Measurements from ENCODE around the gene SVOPL.
"Not testable (repeated sequence)": the region's sequence is repeated elsewhere in the genome, so short reads cannot be mapped to it uniquely, and the experiment has no call there.

Gene SVOPL, protein sequence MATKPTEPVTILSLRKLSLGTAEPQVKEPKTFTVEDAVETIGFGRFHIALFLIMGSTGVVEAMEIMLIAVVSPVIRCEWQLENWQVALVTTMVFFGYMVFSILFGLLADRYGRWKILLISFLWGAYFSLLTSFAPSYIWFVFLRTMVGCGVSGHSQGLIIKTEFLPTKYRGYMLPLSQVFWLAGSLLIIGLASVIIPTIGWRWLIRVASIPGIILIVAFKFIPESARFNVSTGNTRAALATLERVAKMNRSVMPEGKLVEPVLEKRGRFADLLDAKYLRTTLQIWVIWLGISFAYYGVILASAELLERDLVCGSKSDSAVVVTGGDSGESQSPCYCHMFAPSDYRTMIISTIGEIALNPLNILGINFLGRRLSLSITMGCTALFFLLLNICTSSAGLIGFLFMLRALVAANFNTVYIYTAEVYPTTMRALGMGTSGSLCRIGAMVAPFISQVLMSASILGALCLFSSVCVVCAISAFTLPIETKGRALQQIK

DNA sequence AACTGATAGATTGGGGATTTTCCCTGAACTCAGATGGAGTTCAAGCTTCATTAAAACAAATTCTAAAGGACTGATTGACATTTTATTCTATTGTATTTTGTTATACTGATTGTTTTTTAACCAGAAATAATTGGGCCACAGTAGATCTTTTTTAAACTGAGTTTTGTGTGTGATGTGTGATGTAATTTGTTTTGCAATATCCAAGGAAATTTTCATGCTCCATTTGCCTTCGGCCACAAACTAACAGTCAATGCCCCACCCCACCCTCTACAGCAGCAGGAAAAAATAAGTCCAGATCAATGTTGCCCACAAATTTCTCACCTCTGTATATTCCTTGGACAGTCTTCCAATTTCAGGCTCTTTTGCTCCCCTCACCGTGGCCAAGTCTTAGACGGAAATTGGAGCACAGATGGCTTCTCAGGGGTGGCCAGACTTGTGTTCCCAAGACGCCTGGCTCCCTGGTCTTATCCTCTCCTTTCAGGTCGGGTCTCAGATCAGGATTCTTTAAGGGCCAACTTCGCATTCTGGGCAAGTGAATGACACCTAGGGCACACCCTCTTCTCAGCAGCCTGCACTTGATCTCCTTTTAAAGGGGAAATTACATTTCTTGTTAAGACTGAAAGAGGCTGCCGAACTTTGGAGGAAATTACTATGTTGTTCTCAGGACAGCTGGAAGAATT, at the start of gene SVOPL:
TSS of gene SVOPL (minus strand) at position 506 of the 680 bp plus-strand sequence. CDS start 22,317 bp downstream, outside the sequence.
- no peak for DNase-seq (ENCODE audit: low read depth)

GRCh38 chr7:138750473-138750872, 49.3 kb upstream of the SVOPL start:
- DNase-seq (ENCODE audit: low read depth): no peak

DNA sequence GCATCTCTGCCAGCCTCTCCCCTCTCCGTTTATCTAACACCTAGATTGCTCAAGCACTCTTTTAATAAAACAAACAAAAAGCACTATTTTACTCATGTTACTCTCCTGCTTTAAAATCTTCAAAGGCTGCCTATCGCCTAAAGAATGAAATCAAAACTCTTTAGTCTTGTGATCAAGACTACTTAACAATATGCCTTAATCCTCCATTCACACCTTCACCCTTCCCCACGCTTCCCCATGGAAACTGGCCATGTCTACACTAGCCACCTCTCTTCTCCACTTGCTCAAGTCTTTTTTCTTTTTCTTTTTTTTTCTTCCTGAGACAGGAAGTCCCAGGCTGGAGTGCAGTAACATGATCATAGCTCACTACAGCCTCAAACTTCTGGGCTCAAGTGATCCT, 48.8 kb upstream of the SVOPL start:
- no peak for DNase-seq (ENCODE audit: low read depth)

DNA sequence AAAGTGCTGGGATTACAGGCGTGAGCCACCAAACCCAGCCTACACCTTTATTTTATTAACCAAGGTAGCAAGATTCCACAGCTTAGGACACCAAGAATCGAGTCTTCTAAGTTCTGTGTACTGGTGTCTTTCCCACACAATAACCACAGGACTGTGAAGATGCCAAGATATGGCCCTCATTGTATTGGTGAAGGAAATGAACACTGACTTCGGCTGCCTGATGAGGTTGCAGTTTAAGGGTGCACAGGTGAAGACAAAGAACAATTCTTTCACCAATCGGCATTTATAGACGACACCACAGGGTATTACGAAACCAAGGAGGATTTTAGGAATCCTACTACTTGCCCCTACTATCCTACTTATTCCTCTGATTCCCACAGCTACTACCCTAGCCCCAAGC, 47.5 kb upstream of the SVOPL start:
- no peak for DNase-seq (ENCODE audit: low read depth)

DNA sequence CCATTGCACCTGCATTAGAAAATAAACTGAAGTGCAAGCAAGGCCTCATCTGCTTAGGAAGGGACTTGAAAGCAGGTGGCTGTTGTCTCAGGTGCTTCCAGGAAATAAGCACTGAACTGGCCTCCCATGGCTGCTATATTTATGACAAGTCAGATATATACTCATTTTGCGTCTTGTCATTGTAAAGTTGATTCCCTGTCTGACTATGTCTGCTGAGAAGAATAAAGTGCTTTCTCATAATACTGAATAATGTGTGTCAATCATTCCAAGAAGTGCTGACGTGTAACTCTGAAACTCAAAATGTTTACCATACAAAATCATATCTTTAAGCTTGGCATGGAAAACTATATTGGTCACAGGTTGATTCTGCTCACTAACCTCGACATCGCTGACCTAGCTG, 44.9 kb upstream of the SVOPL start:
- DNase-seq (ENCODE audit: low read depth): no peak

DNA sequence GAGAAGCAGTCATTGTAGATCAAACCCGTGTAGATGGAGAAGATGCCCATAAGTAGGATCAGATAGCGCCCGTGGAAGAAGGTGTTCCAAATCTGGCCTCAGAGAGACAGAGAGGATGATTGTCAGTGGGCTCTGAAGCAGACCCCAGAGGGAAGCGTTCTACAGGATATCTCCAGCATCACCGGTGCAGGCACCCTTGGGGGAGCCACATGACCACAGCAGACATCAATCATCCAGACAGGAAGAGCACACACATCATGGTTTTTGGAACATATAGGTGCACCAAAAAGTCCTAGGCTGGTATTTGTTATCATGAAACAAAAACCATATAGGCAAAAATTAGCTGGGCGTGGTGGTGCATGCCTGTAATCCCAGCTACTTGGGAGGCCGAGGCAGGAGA, 44.0 kb upstream of the SVOPL start:
- no peak for DNase-seq (ENCODE audit: low read depth)

GRCh38 chr7:138741453-138741735, 40.2 kb upstream of the SVOPL start:
- no peak for DNase-seq (ENCODE audit: low read depth)

DNA sequence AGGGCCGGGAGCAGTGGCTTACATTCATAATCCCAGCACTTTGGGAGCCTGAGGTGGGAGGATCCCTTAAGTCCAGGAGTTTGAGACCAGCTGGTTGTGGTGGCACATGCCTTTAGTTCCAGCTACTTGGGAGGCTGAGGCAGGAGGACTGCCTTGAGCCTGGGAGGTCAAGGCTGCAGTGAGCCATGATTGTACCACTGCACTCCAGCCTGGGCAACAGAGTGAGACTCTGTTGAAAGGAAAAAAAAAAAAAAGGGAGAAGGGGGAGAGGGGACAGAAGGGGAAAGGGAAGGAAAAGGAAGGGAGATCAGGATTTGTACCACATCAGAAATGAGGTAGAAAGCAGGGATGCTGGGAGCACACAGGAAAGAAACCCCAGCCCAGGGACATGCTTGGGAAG, 38.7 kb upstream of the SVOPL start:
- no peak for DNase-seq (ENCODE audit: low read depth)

- peak; percentile 67 for DNase-seq (ENCODE audit: low read depth)
Measured at GRCh38 chr7:138738551-138739335, 37.6 kb upstream of the SVOPL start.

- DNase-seq (ENCODE audit: low read depth): no peak
Measured at GRCh38 chr7:138738114-138738513, 37.0 kb upstream of the SVOPL start.

- no peak for DNase-seq (ENCODE audit: low read depth)
Measured at GRCh38 chr7:138735399-138735798, 34.2 kb upstream of the SVOPL start.

DNA sequence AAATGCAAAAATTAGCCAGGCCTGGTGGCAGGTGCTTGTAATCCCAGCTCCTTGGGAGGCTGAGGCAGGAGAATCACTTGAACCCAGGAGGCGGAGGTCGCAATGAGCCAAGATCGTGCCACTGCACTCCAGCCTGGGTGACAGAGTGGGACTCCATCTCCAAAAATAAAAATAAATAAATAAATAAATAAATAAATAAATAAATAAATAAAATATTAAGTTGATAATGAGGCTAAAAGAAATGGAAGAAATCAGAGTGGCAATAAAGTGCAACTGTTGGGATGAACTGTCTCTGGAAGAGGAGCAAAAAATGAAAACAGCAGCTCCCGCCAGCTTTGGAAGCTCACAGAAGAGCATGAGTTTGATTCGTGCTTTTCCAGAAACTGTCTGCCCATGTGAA, 30.6 kb upstream of the SVOPL start:
- DNase-seq (ENCODE audit: low read depth): not testable (repeated sequence)

- DNase-seq (ENCODE audit: low read depth): no peak
Measured at GRCh38 chr7:138729444-138729843, 28.3 kb upstream of the SVOPL start.

- no peak for DNase-seq (ENCODE audit: low read depth)
Measured at GRCh38 chr7:138727336-138728099, 26.4 kb upstream of the SVOPL start.

GRCh38 chr7:138726288-138726687, 25.1 kb upstream of the SVOPL start:
- no peak for DNase-seq (ENCODE audit: low read depth)

DNA sequence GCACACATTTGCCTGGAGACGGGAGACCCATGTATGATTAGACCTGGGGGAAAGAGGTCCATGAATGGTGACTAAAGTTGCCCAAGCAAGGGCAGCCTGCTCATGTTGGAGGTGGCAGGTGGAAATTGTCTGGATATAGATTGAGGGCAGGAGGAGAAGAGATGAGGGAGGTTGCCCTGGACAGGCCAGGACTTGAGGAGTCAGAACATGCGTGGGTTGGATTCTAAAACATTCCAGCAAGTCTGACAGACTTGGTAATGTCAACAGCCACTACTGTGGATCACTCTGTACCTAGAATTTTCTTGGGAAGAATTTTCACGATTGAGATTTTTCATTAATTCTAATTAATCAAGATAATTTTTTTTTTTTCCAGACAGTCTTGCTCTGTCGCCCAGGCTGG, 19.1 kb upstream of the SVOPL start:
- no peak for DNase-seq (ENCODE audit: low read depth)

GRCh38 chr7:138716889-138717288, 15.7 kb upstream of the SVOPL start:
- DNase-seq (ENCODE audit: low read depth): no peak

DNA sequence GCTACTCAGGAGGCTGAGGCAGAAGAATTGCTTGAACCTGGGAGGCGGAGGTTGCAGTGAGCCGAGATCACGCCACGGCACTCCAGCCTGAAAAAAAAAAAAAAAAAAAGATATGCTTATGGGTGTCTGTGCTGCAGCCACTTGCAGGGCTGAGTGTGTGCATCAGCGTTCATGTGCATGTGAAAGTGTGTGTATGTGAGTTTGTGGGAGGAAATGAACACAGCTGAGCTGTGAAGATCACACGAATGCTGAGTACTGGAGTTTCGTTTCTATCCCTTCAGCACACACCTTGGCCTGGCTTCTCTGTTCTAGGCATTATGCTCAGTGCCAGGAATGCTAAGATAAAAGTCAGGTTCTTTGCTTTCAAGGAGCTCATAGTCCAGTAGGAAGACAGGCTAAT, 12.0 kb upstream of the SVOPL start:
- DNase-seq (ENCODE audit: low read depth): no peak

DNA sequence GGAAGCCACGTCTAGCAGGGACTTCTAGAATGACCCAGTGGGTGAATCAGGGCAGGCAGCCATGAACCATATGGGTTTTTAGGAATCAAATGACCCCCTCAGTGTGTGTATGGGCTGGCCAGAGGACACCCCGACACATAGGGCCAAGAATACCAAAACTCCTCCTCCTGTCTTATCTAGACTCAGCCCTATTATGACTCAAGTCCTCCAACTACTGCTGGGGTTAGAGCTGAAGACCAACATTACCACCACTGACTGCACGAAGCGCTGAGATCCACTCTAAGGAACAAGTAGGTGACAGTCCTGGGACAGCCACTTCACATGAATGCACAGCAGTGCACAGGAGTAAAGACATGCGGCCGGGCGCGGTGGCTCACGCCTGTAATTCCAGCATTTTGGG, 11.5 kb upstream of the SVOPL start:
- DNase-seq (ENCODE audit: low read depth): no peak

GRCh38 chr7:138710536-138711385, 9.6 kb upstream of the SVOPL start:
- no peak for DNase-seq (ENCODE audit: low read depth)

DNA sequence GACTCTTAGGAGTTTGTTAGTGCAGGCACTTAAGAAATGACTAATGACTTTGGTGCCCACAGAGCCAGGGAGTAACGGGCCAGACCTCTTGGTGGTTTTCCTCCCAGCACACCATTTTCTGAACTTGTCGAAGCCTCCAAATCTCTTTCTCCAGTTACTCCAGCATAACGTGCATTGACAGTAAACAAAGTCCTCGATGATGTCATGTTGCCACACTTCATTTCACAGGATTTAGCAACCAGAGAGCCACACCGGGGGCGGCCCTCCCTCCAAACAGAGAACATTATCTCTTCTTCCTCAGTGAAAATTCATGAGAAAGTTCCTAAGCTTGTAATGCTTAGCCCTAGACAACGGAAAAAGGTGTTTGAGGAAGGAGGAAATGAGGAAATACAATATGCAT, 4.0 kb upstream of the SVOPL start:
- DNase-seq (ENCODE audit: low read depth): no peak
